ENCODE results near the gene PDGFA.

The PDGFA gene

DNA sequence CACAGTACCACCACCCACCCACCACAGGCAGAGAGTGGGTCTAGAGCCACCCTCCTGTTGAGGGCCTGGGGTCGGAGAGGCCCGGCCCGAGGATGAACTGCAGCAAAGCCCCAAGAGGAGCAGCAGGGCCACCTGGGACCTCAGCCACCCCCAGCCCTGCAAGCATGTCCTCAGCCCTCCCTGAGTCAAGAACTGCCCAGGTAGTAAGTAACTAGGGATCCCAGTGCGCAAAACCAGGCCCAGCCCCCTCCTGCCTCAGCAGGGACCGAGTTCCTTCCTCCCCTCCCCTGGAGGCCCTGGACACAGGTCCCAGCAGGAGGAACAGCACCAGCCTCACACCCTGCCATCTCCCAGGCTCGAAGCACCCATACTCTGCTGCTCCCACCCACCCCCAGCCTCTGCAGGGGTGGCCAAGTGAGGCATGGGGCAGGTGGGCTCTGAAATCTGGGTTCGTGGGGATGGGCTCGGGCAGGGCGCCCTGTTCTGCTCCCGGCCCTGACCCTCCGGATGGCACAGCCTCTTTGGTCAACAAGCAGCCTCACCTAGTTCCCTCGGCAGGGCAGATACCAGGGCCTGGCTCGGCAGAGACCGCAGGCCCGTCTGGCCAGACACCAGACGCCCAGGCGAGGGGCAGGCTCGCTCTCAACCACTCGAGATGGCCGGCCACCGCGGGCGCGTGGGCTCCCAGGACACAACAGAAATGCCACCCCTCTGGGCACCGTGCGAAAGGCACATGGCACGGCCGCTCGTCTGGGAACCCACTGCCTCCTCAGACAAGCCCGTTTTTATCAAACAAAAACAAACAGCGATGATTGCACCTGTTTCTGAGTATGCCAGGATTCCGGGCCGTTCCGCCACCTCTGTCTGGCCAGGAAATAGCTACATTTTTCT lies 15.2 kb downstream of the PDGFA start:
- no peak for DNase-seq (ENCODE audit: low read depth in 2 of 2)

DNA sequence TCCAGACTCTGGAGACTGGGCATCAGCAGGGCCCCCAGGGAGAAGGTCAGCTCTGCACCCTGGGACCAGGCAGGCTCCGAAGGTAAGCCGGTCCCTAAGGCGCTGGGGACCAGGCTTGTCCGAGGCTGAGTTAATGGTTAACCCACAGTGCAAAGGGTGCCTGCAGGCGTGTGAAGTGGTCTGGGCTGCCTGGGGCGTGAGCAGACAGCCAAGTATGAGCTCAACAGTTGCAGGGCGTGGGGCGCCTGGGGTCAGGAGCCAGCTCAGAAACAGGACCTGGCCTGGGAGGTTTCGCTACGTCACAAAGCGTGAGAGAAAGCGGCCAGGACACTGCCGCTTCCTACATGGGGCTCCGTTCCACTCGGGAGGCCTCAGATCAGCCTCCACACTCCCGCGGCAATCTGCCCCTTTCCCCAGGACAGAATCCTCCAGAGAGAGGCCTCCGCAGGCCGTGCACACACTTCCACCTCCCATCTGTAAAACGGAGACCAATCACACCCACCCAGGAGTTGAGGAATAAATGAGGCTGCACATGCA lies 16.0 kb downstream of the PDGFA start:
- DNase-seq (ENCODE audit: low read depth in 2 of 2), result no peak

DNA sequence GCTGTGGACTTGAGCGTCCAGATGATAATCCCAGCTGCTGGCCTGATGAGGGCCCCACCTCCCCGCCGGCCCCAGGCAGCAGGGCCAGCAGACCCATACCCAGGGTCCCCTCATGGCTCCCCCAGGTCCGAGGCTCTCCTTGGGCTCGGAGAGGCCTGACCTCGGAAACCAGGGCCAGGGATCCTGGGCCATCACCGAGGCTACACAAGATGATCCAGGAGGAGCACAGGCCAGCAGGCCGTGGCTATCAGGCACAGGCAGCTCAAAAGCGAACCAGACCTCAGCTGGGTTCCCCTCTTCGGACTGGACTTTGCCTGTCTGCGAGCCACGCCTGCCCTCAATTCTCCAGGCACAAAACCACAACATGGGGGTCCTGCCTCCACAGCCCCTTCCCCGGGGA lies 17.4 kb downstream of the PDGFA start:
- DNase-seq (ENCODE audit: low read depth in 2 of 2), result no peak

DNA sequence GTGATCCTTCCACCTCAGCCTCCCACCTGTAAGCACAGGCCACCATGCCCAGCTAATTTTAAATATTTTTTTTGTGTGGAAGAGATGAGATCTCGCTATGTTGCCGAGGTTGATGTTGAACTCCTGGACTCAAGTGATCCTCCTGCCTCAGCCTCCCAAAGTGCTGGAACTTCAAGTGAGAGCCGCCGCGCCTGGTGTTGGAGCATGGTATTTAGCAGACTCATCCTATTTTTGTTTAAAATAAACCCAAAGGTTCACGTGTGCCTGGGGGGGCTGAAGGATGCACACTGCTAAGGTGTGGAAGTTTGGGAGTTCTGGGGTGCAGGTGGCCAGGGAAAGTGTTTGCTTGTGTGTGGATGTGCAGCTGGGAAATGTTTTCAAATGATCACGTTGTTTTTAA lies 18.1 kb downstream of the PDGFA start:
- no peak for DNase-seq (ENCODE audit: low read depth in 2 of 2)

DNA sequence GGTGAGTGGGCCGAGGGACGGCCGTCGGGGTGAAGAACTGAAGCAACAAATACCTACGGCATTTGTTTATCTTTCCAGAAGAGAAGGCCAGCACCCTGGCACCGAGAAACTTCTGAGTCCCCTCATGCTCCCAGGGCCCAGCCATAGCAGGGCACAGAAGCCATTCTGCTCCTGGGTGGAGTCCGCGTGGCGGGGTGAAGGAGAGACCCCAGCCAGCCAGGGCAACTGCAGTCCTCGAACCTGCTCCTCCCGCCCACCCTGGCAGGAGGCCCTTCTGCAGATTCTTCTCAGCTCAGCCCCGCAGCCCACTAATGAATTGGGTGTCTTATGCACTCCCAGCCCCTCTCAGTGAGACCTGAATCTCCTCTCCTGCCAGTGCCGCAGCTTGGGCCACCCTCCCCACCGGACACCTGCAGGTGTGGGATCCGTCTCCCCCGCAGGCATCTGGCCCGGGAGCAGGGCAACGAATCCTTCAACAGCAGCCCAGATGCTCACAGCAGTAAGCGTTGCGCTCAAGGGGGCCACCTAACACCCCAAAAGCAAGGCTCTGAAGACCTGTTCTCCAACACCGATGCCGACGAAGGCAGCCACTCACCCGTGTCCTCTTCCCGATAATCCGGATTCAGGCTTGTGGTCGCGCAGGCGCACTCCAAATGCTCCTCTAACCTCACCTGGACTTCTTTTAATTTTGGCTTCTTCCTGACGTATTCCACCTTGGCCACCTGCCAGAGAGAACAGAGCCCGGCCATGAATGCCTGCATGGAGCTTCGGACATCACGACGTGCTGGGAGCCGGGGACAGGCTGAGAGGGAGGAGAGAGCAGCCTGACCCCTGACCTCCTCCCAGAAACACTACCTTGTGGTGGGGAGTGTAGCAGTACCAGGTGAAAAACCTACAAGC lies 18.9 kb downstream of the PDGFA start:
- DNase-seq (ENCODE audit: low read depth in 2 of 2), result no peak

DNA sequence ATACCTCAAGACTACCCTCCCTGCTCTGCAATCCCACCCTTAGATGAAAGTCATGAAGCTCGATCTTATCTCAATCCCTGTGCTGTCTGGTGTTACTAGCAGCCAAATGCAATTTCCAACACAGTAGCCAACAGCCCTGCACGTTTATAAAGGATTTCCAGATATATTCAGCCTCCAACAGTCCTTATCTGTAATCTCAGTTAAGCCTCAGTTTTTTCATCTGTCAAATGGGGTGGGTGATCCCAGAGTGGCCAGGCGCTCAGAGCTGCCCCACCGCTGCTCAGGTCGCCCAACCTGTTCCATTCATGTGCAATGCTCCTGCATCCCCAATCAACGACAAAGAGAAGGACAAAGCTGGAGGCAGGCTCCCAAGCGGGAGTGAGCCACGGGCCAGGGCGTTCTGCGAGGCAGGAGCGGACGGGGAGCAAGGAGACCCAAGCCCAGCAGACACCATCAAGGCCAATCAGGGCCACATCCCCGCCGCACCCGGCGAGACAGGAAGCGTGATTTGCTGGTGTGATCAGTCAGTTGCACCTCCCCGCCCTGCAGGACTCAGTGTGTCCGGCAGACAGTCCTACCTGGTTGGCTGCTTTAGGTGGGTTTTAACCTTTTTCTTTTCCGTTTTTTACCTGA lies 19.7 kb downstream of the PDGFA start:
- DNase-seq (ENCODE audit: low read depth in 2 of 2), result no peak

DNA sequence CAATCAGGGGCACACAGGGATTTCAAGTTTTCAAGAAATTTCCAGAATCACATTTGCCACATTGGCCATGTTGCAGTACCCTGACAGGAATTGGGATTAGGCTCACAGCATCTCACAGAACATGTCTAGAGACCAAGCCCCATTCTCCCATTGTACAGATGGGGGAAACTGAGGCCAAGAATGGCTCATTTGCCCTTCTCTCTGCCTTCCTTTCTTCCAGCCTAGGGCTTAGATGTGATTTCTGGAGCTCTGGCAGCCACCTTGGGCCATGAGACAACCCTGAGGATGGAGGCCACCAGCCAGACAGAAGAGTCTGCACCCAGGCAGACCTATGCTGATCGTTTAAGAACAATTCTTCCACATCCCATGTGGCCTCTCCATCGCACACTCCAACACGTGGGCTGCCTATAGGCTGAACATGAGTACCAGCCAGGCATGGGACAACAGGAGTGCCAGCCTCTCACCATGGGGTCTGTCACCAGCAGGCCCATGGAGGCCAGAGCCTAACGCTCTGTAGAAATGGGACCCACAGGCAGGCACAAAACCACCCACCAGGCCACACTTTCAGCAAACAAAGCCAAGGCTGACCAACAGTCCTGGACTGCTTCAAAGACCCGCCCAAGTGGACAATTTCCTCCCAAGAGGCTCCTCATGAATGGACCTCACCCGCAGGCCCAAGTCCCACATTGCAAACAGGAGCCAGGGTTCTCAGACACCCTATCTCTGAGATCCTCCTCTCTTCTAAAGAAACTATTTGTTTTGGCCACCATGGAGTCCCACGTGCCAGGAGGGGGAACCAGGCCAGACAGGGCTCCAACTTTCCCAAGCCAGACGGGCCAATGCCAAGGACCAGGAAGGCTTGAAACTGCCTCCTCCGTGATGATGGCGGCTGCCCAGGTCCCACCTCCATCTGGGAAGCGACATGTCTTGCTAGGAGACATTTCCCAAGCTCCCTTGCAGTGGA lies 20.7 kb downstream of the PDGFA start:
- DNase-seq (ENCODE audit: low read depth in 2 of 2), result no peak

DNA sequence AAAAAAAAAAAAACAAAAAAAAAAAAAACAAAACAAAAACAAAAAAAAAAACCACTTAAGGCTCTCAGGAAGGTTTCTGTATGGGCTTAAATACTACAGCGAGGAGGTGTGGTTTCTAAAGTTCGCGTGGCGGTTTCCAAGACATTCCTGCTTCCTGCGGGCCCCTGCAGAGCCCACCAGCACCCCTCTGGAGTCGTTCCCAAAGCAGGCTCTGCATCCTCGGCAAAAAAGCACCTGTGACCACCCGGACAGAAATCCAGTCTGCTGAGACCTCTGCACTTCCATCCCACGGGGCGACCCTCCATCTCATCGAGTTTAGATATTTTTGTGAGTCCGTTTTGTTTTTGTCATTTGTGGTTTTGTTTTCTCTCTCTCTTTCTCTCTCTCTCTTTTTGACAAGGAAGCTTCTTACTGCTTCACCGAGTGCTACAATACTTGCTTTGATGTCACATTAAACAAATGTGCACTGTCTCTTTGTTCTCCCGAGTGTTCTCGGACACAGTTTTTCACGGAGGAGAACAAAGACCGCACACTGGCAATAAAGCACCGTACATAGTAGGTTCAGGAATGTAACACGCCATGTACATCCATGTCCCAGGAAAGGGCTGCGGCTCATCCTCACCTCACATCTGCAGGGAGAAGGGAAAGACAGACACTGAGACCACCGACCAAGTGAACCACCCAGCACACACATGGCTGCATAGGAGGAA lies 21.5 kb downstream of the PDGFA start:
- DNase-seq (ENCODE audit: low read depth in 2 of 2), result no peak

DNA sequence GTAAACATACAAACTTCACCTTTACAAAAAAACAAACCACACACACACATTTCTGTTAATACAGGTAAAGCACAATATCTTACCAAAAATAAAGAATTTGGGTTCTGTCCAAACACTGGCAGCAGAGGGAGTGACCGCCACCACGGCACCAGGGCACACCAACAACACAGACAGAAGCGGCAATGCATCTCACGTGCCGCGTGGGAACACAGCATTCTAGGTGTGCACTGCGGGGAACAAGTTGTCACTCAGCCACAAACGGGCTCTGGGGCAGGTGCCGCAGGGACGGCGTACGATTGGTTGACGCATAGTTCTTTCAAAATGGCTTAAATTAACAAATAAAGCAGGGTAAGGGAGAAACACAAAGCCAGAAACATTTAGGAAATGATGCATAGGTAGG lies 22.3 kb downstream of the PDGFA start:
- no peak for DNase-seq (ENCODE audit: low read depth in 2 of 2)

DNA sequence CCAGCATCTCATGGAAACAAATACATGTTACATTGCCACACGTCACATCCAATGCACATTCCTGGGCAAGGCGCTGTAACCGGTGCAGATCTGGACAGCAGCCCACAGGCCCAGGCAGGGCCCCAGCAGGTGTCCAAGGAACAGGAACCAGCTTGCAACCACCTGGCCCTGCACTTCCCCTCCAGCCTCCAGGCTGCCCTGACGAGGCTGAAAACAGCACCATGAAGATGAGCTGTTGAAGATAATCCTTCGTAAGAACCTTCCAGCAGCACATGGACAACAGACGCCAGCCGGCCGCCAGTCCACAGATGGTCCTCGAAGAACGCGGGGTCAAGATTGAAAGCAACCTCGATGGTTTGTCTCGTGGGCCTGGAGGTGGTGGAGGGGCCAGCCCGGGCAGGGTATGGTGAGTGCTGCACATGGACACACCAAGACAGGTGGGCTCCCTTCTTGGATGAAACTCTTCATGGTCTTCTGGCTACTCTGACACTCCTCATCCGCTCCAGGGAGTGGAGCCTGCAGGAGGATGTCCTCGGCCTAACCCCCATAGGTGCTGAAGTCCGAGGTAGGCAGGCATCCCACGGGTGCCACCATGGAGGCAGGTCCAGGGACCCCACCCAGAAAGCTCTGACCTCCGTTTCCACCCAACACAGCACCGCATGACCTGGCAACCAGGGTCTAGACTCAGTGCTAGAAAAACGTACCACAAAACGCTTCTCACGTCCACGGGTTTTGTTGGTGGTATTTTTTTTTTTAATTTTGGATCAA lies 22.9 kb downstream of the PDGFA start:
- DNase-seq (ENCODE audit: low read depth in 2 of 2), result no peak

DNA sequence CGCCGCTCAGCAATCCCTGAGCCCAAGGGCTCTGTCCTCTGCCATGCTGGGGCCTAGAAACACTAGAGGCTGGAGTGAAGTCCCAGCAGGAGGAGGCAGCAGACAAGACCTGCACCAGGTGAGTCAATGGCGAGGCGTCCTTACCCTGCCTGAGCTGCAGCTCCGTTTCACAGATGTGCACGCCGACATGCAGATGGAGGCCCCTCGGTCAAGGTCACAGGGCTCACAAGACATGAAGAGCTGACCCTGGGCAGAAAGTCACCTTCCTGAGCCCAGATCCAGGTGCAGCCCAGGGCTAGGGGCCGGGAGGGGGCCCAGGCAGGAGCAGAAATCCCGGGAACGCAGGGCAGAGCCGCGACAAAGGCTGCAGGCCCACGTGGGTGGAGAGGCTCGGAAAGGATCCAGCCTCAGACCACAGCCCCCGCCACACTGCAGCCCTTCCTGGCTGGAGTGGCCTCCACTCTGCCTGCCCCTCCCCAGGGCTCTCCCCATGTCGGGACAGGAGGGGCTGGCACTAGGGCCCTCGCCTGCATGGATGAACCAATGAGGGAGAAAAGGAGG lies 23.8 kb downstream of the PDGFA start:
- DNase-seq (ENCODE audit: low read depth in 2 of 2), result no peak

DNA sequence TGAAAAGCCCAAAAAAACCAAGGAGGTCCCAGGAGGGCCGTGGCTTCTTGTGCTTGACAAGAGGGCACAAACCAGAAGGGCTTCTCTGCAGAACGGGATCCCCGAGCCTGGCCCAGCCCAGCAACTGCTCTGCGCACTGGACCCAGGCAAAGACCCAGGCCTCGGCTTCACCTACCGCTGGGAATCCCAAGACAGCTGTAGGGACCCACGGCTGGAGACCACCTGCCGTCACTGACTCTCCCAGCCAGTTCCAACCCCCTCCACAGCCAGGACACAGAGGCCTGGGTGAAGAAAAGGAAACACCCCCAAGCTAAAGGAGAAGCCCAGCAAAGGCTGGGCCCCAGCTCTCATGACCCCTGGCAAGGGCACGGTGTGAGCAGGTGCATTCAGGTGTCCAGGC lies 24.3 kb downstream of the PDGFA start:
- DNase-seq (ENCODE audit: low read depth in 2 of 2), result no peak

DNA sequence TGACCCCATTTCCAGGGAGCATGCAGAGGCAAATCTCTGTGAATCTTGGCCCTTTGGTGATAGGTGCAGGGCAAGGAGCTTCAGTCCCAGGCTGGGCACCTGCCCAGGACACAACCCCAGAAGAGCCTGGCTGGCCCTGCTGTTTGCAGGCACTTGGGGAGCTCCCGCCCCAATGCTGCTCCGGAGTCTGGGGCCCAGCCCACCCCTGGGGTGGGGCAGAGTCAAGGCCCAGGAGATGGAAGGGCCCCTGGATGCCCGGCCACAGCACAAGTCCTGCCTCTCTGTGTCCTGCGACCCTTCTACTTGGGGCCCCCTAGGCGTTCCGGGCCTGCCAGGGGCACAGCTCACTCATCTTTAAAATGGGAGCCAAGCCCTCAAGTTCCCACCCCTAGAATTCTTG lies 24.7 kb downstream of the PDGFA start:
- DNase-seq (ENCODE audit: low read depth in 2 of 2), result no peak

DNA sequence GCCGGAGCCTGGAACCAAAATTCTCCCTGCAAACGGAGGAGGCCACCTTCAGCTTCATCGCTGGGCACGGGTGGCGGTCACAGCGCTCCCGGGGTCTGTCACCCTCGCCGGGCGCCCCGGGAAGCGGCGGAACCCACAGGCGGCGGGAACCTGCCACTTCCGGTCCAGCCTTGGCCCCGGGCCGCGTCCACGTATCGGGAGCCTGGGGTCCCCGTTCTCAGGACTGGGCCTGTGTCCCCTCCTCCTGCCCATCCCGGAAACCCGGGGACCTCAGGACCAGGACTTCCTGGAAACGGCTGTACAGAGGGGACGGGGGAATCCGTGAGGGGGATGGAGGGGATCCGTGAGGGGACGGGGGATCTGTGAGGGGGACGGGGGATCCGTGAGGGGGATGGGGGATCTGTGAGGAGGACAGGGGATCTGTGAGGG lies 25.4 kb downstream of the PDGFA start:
- no peak for DNase-seq (ENCODE audit: low read depth in 2 of 2)

DNA sequence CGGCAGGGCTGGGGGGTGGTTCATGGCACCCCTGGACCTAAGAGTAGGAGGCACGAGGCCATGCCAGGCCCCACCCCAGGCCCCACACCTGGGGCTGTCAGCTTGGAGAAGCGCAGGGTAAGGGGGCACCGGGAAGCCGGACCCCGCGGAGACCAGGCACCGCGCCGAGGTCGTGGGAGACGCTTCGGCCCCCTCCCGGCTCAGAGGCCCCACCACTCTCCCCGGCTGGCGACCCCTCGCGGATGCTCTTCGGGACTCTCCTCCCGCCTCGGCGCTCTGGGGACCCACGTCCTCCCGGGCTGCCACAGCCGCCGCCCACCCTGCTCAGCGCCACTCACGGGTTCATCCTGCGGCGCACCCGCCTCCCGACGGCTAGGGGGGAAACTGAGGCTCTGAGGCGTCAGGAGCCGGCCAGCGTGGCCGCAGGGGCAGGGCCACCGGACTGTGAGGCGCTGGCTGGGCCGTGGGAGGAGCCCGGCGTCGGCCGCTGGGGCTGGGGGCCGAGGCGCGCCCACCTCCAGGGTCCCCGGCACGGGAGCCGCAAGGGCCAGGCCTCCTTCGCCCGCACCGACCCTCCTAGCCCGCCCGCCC lies 25.9 kb downstream of the PDGFA start:
- DNase-seq (ENCODE audit: low read depth in 2 of 2), result no peak

DNA sequence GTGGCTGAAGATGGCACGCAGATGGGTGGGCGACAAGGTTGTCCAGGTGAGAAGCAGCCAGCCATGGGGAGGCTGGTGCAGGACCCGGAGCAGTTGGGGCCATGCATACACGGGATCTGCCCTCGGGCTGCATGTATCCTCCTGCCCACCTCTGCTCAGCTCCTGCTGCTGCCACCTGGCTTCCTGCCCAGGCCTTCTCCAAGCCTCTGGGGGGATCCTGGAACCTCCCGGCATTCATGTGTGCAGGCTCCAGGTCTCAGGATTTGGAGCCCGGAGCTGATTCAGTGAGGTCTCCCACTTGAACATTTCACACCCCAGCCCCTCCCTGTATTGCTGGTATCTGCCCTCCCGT lies 27.0 kb downstream of the PDGFA start:
- no peak for DNase-seq (ENCODE audit: low read depth in 2 of 2)

DNA sequence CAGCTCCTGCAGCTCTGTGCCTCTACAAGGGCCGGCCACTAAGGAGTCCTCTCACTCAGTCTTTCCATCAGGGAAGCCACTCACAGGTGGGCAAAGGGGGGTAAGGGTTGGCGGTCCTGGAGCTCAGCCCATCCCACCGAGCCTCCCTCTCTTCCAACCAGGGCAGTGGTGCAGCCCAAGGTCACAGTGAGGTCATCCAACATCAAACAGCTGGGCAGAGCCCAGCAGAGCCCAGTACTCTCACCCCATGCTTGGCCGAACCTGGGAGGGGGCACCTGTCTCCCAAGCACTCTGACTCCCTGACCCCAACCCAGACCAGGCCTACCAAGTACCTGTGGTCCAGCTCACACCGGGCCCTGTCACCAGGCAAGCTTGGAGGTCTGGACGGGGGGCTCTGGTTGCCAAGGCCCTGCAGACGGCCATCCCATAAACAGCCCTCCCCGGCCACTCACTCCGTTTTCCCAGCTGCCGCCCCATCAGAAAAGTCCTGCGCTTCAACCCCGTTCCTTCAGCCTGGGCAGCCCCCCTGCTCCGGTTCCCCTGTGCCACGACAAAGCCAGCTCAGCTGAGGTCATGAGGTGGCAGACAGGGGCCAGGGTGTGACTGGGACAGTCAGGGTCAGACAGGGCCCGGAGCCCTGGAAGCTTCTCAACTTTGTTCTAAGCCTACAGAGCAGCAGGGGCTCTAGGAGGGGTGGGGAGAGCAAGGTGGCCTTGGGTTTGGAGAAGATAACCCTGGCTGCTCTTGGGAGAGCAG lies 27.5 kb downstream of the PDGFA start:
- DNase-seq (ENCODE audit: low read depth in 2 of 2), result no peak

DNA sequence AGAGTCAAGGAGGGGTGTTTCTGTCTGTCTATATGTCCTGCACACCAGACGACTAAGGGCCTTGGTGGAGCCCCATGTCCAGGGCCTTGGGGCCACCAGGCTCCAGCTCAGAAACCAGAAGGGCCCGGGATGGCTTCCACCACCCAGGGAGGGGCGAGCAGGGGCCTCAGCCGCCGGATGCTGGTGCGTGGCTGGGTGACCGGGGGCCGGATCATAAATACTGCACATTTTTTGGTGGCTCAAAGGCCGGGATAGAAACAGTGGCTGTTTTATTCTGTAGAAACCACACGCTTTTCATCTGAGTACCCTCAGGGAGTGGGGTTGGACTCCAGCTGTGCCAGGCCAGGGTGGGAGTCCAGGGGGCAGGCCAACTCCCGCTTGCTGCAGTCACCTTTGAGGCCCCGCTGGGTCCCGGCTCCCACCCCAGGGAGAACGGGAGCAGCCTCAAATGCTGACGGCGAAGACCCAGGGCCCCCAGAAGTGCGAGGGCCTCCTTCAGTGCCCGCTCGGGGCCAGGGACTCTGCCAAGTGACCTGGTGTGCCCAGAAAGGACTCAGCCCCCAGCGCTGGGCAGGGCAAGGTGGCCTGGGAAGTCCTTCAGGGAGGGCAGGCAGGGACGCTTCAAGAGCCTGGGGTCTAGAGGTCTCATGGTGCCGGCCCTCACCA lies 28.2 kb downstream of the PDGFA start:
- no peak for DNase-seq (ENCODE audit: low read depth in 2 of 2)
